Mesenteric fat pad (tissue), 1 donor: ENCODE data around the gene ADGRD1. TPM values are rescaled to one million over a fixed set of nuclear protein-coding genes. Genes with fewer than 3 reads are reported as not detected.

Source experiments
- DNase-seq: peaks from one replicate; pipeline ENCODE4 v3.0.0-alpha.2; 2020; ENCODE audit warnings: low spot score
- total RNA-seq: library from RNA; stranded (reverse); fragmentation: NEBNext Ultra II Directional; extraction: Animal tissue kit (Norgen Biotek cat#: 25700); gene quantifications from one replicate; pipeline ENCODE4 v1.2.1, GENCODE V29; 2021
- donor health status: DM: yes; HTN: yes; CAD: no.

ADGRD1 gene
- total RNA-seq, 1 donor from 2014 or later = 28.5 TPM

DNA sequence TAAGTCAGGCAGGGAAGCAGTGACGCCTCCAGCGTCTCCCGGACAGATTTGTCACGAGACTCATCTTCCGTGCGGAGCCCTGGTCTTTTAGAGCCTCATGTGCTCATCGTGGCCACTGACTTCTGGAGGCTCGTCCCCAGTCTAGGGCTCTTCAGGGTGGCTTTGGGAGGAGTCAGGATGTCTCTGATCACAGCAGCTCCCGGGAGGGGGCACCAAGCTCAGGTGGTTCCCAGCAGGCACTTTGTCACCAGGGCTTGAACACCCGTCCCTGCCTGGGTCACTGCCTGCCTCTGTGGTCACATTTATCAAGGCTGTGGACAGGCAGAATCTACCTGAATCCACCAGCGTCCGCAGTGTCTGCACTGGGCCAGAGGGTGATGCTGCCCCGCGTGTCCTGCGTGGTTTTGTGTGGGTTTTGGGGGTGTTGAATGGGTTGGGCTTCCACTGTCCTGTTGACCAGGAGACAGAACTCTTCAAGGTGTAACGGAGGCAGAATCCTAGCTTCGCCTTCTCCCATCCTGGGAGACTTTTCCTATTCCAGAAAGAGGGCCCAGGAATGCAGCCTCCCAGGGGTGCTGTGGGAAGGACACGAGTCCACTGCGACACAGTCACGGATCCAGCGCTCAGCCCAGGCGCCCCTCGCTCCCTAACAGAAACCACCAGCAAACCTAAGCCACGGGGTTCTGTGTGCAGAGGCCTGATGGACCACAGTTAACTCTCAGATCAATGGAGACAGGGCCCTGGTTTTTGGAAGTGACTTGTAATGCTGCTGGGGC is 132.3 kb downstream of the ADGRD1 start:
- DNase-seq = peak; percentile 78

DNA sequence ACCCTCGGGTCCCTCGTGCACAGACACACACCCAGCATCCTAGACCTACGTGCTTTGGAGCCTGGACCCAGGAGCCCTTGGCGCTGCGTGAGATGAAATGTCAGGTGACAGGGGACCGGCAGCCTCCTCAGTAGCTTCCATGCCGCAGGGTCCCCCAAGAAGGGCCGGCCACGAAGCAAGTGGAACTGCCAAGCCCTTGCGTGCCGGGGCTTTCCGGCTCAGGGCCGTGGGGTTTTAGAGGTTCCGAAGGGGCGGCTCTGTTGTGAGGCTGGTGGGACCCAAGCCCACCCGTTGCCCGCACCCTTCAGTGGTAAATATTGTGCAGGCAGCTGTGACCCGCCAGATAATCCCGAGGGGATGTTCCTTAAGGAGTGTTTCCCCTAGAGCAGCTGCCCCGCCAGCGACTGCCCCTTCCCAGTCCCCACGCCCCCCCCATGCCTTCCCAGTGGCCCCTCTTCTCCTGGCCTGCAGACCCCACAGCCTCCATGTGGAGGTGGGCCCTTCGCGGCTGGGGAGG is 133.7 kb downstream of the ADGRD1 start:
- peak; percentile 89 for DNase-seq

DNA sequence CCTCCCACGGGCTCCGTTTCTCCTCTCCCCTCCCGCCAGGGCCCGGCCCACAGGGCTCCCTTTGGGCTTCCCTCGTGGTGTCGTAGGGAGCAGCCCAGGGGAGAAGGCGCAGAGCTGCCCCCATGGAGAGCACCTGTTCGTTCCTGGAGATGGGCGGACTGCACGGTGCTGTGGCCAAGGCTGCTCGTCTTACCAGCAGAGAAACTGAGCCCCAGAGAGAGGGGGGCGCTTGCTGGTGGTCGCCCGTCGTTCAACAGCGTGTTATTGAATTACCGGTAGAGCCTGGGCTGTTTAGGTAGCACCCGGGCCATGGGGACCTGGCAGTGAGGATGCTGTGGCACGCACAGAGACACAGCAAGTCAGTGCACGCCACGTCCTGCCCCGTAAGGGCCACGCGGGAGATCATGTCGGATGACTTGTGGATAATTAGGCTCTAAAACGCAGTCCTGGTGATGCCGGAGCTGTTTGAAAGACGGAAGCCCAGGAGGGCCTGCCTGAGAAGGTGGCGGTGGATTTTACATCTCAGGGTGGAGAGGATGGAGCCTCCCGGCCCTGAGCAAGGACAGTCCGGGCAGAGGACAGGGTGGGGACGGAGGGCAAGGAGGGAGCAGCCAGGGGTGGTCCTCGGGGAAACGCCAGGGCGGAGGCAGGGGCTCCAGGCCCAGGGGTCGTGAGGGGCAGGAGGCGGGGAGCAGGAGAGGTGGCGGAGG is 134.4 kb downstream of the ADGRD1 start:
- DNase-seq = peak; percentile 86

DNA sequence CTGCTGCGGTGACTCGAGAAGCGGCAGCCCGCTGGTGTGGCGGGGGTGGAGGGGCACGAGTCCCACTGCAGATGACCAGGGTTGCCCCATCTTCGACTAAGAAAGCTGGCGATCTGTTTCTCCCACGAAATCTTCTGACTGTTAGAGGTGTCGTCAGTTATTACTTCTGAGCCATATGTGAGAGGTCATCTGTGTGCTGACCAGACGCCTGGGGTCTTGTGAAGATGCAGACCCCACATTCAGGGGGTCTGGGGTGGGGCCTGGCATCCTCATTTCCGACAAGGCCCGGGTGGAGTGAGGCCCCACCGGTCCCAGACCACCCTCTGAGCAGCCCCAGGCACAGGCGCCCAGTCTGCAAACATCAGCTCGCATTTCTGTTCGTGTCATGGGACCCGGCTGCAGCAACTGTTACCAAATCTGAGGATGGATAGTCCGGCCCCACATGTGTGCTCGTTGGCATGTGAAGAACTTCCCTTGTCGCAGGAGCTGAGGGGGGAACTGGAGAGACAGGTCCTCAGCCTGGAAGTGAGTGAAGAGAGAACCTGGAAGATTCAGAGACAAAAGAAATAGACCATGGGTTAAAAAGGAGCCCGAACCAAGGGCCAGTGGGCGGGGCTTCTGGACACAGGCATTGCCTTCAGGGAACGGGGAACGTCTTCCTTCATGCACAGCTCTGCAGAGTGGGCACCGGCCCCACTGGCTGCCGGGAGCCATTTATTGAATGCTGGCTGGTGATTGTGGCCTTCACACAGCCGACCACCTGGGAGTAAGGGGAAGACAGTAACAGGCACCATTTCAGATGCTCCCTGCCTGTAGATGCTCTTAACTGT is 135.2 kb downstream of the ADGRD1 start:
- peak; percentile 82 for DNase-seq

DNA sequence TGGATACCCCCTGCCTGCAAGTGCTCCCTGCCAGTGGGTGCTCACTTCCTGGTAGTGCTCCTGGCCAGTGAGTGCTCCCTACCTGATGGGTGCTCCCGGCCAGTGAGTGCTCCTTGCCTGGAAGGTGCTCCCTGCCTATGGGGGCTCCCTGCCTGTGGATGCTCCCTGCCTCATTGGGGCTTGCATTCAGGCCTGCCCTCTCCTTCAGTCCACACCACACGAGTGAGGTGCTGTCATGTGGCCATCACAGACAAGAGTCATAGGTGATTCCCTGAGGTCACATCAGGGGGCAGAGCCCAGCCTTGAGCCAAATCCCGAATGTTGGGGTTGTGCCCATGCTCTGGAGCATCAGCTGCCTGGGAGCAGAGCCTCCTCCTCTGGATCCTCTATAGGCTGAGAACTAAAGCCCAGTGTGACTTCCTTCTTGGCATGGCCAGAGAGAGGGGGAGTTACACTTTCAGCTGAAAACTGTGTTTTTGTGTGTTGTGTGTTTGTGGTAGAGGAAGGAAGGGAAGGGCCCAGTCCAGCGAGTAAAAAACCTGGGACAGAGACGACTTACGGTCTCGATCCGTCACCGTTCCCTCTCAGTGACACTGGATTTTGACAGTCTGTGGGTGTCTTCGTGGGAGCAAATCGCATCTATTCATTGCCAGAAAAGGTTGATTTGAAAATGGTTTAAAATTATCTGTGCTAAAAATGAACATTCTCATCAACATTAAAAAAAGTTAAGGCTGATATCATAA is 136.0 kb downstream of the ADGRD1 start:
- DNase-seq = peak; percentile 73

DNA sequence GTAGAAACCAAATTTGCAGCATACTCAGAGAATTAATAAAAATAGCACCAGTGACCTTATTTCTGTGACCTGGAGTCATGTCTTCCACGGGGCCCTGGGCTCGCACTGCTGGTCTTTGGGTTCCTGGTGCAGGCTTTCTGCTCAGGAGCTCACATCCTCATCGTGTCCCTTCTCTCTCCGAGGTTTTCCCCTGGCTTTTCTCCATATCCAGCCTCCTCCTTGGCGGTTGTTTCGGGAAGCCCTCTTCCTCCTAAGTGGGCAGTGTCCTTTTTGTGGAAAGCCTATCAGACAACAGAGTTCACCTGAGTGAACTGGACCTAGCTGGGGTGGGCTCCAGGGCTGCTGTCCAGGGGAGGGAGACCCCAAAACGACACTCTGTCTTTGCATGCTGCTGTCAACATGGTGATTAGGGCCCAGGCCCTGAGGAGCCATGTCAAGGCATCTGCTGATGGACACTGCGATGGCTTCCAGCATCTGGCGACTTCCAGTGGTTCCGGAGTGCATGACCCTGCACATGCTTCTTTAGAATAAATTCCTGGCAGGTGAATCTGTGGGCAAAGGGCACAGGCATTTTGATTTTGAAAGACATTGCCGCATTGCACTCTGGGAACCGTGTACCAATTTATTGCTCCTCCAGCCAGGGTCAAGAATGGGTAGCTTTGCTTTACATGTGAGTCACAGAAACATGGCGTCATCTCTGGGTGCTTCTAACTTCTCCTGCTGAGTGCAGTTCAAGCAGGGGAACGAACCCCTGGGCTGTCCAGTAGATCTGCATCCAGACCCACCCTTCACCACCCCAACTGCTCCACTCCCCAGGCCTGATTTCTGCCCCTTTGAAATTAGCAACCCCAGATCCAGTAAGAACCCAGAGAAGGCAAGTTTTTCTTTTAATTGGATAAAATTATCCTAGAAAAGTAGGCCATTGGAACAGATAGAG is 136.8 kb downstream of the ADGRD1 start:
- peak; percentile 68 for DNase-seq

DNA sequence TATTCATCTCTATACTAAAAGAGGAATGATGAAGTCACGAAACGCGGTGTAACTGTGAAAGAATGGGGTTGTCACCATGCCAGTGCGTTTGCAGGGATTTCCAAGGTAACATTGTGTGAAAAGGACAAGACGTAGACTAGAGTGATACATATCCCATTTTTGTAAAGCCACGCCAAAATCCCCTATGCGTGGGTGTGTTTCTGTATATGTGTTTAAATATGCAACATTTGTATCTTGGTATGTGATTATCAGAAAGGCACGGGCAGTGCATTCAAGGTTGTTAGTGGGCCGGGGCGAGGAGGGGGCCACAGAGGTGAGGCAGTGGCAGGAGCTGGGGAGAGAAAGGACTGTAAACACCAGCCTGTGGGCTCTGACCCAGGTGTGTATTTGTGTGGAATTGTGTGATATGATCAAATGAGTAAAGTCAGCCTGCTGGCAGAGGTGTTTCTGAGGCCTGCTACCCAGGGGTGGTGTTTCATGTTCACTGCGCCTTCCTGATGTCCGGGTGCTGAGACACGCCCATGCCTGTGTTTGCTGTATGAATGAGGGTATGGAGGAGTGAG is 137.8 kb downstream of the ADGRD1 start:
- peak; percentile 62 for DNase-seq

DNA sequence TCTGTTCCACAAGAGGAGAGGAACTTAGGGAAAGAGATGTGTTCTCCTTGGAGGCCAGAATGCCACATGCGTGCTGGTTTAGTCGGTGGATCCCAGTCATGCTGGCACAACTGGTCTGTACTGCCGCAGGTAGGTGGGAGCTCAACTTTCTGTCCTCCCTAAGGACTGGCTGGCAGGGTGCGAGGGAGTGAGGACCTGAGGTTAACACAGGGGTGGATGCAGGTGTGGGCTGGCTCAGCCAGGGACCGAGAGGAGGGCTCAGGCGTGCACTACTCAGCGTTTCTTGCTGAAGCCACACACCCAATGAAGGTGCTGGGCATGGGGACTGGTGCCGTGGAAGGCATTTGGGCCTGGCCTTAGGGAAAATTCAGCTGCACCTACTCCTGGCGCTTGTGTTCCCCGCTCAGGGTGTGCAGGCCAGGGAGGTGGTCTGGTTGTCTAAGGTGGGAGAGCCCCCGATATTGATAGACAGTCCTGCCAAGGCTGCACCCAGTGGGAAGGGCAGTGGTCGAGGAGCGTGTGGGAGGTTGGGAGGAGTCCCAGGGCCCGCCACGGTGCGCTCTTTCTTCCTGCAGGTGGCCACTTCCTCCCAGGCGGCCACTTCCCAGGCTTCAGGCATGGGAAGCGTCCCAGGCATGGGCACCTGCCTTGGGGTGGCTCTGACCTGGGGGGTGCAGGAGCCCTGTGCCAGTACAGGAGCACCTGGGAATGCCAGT is 138.4 kb downstream of the ADGRD1 start:
- peak; percentile 85 for DNase-seq

DNA sequence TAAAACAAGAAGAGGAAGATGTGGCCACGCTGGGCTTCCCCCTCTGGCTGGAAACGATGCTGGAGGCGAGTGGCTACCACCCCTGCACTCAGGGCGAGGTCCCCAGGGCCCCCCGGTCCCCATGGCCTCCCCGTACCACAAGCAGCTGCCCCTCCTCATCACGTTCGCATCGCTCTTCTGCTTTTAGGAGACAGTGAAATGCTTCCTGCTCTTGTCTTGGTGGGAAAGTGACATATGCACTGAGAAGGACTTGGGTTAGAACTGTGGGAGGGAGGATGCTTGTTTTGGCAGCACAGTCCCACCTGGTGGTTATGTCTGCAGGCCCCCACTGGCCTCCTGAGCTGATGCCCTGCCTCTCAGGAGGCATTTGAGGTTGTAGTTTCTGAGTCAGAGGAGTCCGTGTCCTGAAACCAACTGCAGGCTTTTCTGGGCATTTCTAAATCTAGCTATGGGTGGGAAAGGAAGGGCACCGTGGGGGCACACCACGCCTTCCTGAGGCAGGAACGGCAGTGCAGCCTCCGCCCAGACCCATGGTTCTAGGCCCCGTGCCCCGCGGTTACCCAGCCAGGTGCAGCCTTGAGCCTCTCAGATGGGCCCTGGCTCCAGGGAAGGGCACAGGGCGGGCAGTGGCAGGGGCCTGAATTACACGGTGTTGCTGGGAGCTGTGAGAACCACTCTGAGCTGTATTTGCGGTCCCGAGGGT is 139.3 kb downstream of the ADGRD1 start:
- DNase-seq = peak; percentile 87

DNA sequence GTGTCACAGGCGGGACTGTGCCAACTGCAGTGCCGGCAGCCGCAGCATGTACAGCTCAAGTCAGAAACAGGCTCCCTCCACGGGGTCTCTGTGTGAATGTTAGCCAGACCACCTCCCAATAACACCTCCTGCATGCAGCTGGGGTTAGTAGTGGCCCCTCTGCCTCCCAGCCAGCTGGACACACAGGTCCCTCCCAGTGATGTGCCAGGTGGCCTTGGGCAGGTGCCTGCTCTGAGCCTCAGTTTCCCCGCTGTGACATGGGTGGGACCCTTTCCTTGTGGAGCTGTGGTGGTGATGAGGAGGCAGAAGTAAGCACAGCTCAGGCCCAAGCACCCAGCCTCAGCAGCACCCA is 139.9 kb downstream of the ADGRD1 start:
- no peak for DNase-seq

DNA sequence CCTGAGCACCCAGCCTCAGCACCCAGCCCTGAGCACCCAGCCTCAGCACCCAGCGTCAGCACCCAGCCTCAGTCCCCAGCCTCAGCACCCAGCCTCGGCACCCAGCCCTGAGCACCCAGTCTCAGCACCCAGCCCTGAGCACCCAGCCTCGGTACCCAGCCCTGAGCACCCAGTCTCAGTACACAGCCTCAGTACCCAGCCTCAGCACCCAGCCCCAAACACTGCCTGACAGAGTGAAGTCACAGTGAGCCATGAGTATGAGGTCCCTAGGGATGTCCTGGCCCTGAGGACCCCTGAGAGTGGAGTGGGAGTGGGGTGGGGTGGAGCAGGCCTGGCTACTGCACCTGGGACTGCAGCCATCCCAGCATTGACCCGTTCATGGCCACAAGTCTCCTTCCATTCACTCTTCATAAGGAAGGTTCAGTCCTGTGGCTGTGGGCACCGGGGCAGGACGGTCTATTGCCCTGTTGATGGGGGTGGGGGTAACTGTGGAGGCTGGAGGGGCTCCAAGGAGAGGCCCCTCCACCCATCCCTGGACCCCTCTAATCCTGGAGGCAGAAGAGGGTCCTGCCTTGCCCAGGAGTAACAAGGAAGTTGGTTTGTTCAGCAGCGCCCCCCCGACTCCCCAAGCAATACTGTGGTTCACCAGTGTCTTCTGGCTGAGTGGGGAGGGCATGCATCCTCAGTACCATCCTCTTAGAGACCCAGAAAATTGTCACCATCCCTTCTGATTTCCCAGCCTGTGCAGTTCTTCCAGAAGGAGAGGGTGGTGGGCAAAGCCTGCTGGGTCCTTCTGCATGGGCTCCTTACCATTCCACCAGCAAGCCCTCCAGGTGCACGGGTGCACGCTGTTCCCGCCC is 140.5 kb downstream of the ADGRD1 start:
- peak; percentile 80 for DNase-seq

DNA sequence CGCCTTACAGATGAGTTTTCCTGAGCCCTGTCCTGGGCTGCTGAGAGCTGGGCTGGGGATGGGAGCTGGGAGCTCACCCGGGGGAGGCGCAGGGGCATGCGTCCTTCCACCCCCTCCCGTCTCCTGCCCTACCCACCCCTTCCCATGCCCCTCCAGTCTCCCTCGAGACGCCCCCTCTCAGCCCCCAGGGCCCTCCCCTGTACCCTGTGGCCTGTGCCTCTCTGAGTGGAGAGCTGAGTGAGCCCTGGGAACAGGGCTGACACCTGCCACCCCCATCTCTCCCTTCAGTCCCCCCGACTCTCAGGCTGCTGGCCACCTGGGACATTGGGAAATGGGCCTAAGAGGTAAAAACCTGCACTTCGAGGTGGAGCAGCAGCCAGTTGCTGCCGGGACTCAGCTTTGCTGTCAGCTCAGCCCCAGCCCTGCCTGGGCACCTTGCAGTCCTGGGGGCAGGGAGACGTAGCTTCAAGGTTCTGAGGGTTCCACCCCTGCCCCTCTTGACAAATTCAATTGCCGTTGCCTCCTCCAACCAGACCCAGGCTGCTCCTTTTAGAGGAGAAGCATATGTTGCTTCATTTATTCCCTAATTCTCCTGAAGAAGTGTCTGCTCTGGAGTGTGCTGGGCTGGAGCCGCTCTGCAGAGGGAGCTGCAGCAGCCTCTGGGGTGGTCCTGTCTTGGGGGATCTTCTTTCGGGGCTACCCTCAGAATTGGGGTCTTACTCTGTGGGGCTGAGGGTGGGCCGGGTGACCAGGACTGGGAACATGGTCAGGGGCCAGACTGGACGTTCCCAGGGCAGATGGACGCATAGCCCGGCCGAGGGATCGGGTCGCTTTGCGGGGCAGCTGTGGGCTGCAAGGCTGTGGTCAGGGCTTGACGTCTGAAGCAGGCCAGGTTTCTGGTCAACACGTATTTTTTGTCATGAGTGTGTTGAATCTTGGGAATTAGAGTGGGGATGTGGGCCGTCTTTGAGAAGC is 141.4 kb downstream of the ADGRD1 start:
- DNase-seq = peak; percentile 78

DNA sequence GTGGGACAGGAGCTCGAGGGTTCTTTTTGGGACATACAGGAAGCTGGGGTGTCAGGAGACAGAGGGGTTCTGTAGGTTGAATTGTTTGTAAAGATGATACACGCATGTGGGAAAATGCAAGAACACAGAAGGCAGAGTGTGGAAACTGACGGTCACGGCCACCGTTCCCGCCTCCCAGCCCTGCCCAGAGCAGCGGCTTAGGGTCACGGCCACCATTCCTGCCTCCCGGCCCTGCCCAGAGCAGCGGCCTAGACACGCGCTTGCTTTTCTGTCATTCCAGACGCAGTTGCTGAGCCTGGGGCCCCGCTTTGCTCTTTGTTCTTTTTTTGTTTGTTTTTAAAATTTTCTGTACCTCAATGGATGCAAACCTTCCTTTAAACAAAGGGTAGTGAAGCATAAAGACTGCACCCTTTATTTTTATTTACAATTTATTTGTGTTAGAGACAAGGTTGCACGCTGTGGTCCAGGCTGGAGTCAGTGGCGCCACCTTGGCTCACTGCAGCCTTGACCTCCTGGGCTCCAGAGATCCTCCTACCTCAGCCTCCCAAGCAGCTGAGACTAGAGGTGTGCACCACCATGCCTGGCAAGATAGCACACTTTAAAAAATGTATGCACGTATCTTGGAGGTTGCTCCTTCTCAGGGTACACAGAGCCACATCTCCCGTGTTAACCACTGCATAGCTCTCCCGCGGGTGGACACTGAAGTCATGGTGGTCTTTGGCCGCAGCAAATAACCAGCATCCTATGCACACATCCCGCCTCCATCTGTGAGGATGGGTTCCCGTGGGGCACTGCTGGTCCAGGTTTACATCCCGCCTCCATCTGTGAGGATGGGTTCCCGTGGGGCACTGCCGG is 142.3 kb downstream of the ADGRD1 start:
- peak; percentile 59 for DNase-seq

DNA sequence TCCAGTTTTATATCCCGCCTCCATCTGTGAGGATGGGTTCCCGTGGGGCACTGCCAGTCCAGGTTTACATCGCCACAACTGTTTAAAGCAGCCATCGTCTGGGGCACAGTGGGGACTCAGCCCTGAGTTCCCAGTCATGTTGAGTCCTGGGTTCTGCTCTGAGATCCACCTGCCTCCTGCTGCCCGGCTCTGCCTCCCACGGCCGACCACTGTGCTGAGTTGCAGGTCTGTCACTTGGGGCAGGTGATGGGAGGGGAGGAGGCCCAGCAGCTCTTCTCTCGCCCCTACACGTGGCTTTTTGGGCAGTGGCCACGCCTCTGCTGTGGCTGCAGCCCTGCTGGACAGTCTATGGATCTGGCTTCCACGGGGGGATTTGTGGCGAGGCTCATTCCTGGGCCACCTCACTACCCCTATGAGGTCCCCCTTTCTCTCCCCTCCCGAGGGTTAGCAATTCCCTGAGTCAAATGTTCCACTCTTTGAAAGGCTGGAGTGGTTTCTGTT is 143.0 kb downstream of the ADGRD1 start:
- peak; percentile 85 for DNase-seq
